ENCODE data around the gene STKLD1. TPM values are rescaled to one million over a fixed set of nuclear protein-coding genes. Genes with fewer than 3 reads are reported as not detected.
"Not testable (repeated sequence)": the region's sequence is repeated elsewhere in the genome, so short reads cannot be mapped to it uniquely, and the experiment has no call there.

STKLD1 gene
- total and polyA plus RNA-seq, 3 experiments from 2014 or later: 0.24 to 0.91 (median 0.75) TPM

DNA sequence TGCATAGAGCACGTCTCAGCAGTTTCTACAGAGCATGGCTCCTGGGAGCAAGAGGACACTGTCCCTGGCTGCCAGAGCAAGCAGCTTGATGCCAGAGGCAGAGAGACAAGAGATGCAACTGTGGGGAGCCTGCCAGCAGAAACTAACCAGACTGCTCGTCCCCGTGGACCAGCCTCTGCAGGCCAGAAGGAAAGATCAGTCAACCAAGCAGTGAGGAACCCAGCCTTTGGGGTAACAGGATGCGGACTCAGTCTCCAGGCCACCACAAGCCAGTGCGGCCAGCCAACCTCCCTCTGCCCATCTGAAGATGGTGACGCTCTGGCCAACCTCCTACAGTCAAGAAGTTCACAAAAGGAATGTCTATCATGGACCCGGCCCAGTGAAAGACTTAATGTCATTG lies 4.0 kb upstream of the STKLD1 start:
- peak overlapping the region; percentile 86 for H3K27ac ChIP-seq (ENCODE audit: low read depth, low read length)
- H3K27me3 Mint-ChIP-seq: no peaks in the 10 kb centered on the region
- POLR2A ChIA-PET: interaction anchor here (1.5 to 4.0 kb wide), 4 partner anchors 15 to 88 kb away, joined by 4 to 58 read pairs (median 16); partner anchors contain the start of genes CACFD1, MED22, REXO4 and RPL7A

DNA sequence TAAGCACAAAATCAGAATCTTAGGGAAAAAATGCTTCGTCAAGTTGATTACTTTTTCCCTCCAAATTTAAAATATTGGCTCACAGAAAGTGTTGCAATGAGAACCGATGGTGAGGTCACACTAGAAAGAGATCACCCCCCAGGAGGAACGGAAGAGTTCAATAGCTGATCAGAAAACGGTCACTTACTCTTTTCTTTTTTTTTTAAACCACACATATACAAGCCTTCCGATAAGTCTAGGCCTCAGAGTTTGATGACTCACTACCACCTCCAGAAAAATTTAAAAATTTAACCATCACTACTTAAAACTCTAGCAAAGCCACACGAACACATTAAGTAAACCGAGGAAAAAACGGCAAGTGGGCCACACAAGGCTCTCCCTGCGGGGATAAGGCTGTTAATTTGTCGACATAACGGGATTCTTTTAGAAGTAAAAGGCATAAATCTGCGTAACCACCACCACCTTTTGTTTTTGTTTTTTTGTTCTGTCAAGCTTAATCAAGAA lies 1.5 kb upstream of the STKLD1 start:
- H3K27ac Mint-ChIP-seq: peak overlapping the region; percentile 94 to 99 (median 98)

More for the DNA sequence above, 4.0 kb upstream of the STKLD1 start:
- Mint-ChIP-seq H3K4me1 (peaks cover 71 to 79% (median 71%) of the 10 kb centered on the region in 3 donors), H3K36me3 (peaks cover 0 to 56% (median 7%) of the 10 kb centered on the region in 3 donors), H3K9me3 (no peaks in the 10 kb centered on the region), H3K4me3 (peak overlapping the region; percentile 75 to 89 (median 80)), H3K27ac (peak overlapping the region; percentile 95 to 99 (median 98))
- Histone ChIP-seq H3K36me3 (ENCODE audit: insufficient read depth, low read length) (peaks cover 2% of the 10 kb centered on the region), H3K4me1 (ENCODE audit: insufficient read depth, low read length) (peaks cover 75% of the 10 kb centered on the region), H3K27me3 (ENCODE audit: insufficient read depth, low read length, poor library complexity, severe bottlenecking) (no peaks in the 10 kb centered on the region), H3K9me3 (ENCODE audit: low read length) (no peaks in the 10 kb centered on the region), H3K4me3 (ENCODE audit: low read length) (peak overlapping the region; percentile 53)
- no peak for DNase-seq
- CTCF ChIA-PET: interaction anchor here (1.1 to 6.5 kb wide), 10 partner anchors 8 to 350 kb away, joined by 3 to 84 read pairs (median 7); partner anchors contain the start of genes MED22, RPL7A, SURF1 and SURF2

DNA sequence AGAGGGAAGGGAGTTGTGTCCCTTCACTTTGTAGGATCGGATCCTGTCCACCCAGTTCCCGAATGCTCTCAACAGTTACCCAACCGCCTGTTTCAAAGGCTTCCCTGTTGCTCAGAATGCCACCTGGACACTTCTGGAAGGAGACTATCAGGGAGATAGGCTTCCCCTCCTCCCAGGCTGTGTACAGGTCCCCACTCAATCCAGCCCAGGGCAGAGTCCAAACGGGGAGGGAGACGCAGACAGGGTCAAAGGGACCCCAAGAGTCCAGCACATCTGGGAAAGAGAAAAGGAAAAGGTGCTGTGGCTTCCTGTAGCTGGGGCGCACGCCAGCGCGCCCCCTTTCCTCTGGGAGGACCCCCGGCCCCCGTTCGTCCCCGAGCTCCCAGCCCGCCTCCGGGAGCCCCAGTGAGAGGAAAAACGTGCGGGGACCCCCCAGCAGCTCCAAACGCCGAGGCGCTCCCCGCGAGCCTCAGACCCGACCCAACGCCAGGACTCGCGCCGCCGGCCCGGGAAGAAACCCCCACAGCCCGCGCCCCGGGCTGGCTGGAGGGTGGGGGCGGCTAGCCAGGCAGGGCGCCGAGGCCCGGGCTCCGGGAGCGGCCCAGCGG lies 946 bp upstream of the STKLD1 start:
- Mint-ChIP-seq H3K27ac (peak overlapping the region; percentile 94 to 99 (median 98)), H3K4me3 (peak overlapping the region; percentile 91 to 98 (median 95)), H3K9me3 (no peaks in the 10 kb centered on the region), H3K36me3 (peaks cover 0 to 32% (median 2%) of the 10 kb centered on the region in 3 donors), H3K27me3 (no peaks in the 10 kb centered on the region), H3K4me1 (peaks cover 45 to 50% (median 49%) of the 10 kb centered on the region in 3 donors)
- no peak for DNase-seq
- Histone ChIP-seq H3K4me1 (ENCODE audit: insufficient read depth, low read length) (peaks cover 44% of the 10 kb centered on the region), H3K36me3 (ENCODE audit: insufficient read depth, low read length) (no peaks in the 10 kb centered on the region), H3K27ac (ENCODE audit: low read depth, low read length) (peak overlapping the region; percentile 87), H3K27me3 (ENCODE audit: insufficient read depth, low read length, poor library complexity, severe bottlenecking) (no peaks in the 10 kb centered on the region), H3K9me3 (ENCODE audit: low read length) (no peaks in the 10 kb centered on the region), H3K4me3 (ENCODE audit: low read length) (peak overlapping the region; percentile 84)
- ChIA-PET CTCF (interaction anchor here (1.3 to 6.5 kb wide), 6 partner anchors 11 to 111 kb away, joined by 3 to 84 read pairs (median 8); partner anchors contain the start of genes MED22, RPL7A, SURF1 and SURF2), POLR2A (interaction anchor here (1.7 to 2.5 kb wide), 3 partner anchors 12 to 27 kb away, joined by 4 to 25 read pairs (median 16); partner anchors contain the start of genes MED22, RPL7A, SURF1 and SURF2)

More for the DNA sequence above, 1.5 kb upstream of the STKLD1 start:
- H3K27ac ChIP-seq (ENCODE audit: low read depth, low read length): peak overlapping the region; percentile 87
- peak in 1 of 5 donors; percentile 51 for DNase-seq
- H3K4me1 ChIP-seq (ENCODE audit: insufficient read depth, low read length): peaks cover 50% of the 10 kb centered on the region
- Mint-ChIP-seq H3K4me1 (peaks cover 50 to 55% (median 55%) of the 10 kb centered on the region in 3 donors), H3K4me3 (peak overlapping the region; percentile 91 to 98 (median 95)), H3K36me3 (peaks cover 0 to 37% (median 2%) of the 10 kb centered on the region in 3 donors), H3K9me3 (no peaks in the 10 kb centered on the region), H3K27me3 (no peaks in the 10 kb centered on the region)
- H3K27me3 ChIP-seq (ENCODE audit: insufficient read depth, low read length, poor library complexity, severe bottlenecking): no peaks in the 10 kb centered on the region
- peak overlapping the region; percentile 84 for H3K4me3 ChIP-seq (ENCODE audit: low read length)
- CTCF ChIA-PET: interaction anchor here (1.3 to 6.5 kb wide), 6 partner anchors 11 to 112 kb away, joined by 3 to 84 read pairs (median 8); partner anchors contain the start of genes MED22, RPL7A, SURF1 and SURF2
- POLR2A ChIA-PET: interaction anchor here (1.0 to 2.5 kb wide), 4 partner anchors 12 to 39 kb away, joined by 4 to 25 read pairs (median 12); partner anchors contain the start of genes MED22, RPL7A, SURF1 and SURF2
- no peaks in the 10 kb centered on the region for H3K36me3 ChIP-seq (ENCODE audit: insufficient read depth, low read length)
- H3K9me3 ChIP-seq (ENCODE audit: low read length): no peaks in the 10 kb centered on the region

DNA sequence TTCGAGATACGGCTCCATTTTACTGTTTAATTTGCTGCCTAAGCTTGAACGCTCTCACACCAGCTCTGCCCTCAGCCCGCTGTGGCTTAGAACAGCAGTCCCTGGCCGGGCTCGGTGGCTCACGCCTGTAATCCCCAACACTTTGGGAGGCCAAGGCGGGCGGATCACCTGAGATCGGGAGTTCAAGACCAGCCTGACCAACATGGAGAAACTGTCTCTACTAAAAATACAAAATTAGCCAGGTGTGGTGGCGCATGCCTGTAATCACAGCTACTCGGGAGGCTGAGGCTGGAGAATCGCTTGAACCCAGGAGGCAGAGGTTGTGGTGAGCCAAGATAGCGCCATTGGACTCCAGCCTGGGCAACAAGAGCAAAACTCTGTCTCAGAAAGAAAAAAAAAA lies 1.1 kb downstream of the STKLD1 start:
- H3K36me3 Mint-ChIP-seq: peaks cover 0 to 22% (median 2%) of the 10 kb centered on the region in 3 donors

DNA sequence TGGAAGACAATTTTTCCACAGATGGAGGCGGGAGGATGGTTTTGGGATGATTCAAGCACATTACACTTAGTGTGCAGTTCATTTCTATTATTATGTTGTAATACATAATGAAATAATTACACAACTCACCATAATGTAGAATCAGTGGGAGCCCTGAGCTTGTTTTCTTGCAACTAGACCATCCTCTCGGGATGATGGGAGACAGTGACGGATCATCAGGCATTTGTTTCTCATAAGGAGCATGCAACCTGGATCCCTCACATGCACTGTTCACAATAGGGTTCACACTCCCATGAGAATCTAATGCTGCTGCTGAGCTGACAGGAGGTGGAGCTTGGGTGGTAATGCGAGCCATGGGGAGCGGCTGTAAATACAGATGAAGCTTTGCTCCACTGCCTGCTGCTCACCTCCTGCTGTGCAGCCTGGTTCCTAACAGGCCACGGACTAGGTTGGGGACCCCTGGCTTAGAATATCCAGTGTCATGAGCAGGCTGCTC lies 1.6 kb downstream of the STKLD1 start:
- Mint-ChIP-seq H3K36me3 (peaks cover 0 to 17% (median 2%) of the 10 kb centered on the region in 3 donors), H3K27me3 (no peaks in the 10 kb centered on the region), H3K27ac (peak overlapping the region in 2 of 8 donors; percentile 31 to 83), H3K4me3 (peak overlapping the region in 1 of 7 donors; percentile 82), H3K4me1 (peaks cover 19 to 24% (median 24%) of the 10 kb centered on the region in 3 donors), H3K9me3 (no peaks in the 10 kb centered on the region)
- peaks cover 19% of the 10 kb centered on the region for H3K4me1 ChIP-seq (ENCODE audit: insufficient read depth, low read length)
- H3K36me3 ChIP-seq (ENCODE audit: insufficient read depth, low read length): no peaks in the 10 kb centered on the region
- H3K27ac ChIP-seq (ENCODE audit: low read depth, low read length): no peak overlapping the region
- DNase-seq: no peak
- H3K27me3 ChIP-seq (ENCODE audit: insufficient read depth, low read length, poor library complexity, severe bottlenecking): no peaks in the 10 kb centered on the region
- POLR2A ChIA-PET: interaction anchor here (1.8 kb wide), 1 partner anchor 30 kb away, joined by 7 read pairs; the partner anchor contains the start of genes MED22 and RPL7A
- no peaks in the 10 kb centered on the region for H3K9me3 ChIP-seq (ENCODE audit: low read length)
- CTCF ChIA-PET: interaction anchor here (1.1 kb wide), 1 partner anchor 43 kb away, joined by 3 read pairs; no protein-coding TSS in a partner anchor
- H3K4me3 ChIP-seq (ENCODE audit: low read length): no peak overlapping the region

More for the DNA sequence above, 1.1 kb downstream of the STKLD1 start:
- not testable (repeated sequence) for H3K27me3 ChIP-seq (ENCODE audit: insufficient read depth, low read length, poor library complexity, severe bottlenecking); H3K9me3 Mint-ChIP-seq; H3K4me3 ChIP-seq (ENCODE audit: low read length); H3K9me3 ChIP-seq (ENCODE audit: low read length); H3K36me3 ChIP-seq (ENCODE audit: insufficient read depth, low read length); H3K27ac ChIP-seq (ENCODE audit: low read depth, low read length); H3K27me3 Mint-ChIP-seq; DNase-seq
- H3K27ac Mint-ChIP-seq: peak overlapping the region in 5 of 8 donors; percentile 46 to 83 (median 75)
- ChIA-PET POLR2A (interaction anchor here (1.0 to 1.8 kb wide), 2 partner anchors 29 to 45 kb away, joined by 3 to 7 read pairs; partner anchors contain the start of genes MED22 and RPL7A), CTCF (interaction anchor here (0.8 kb wide), 2 partner anchors 27 to 29 kb away, joined by 3 read pairs; partner anchors contain the start of genes MED22 and RPL7A)
- H3K4me3 Mint-ChIP-seq: peak overlapping the region; percentile 64 to 84 (median 75)
- H3K4me1 ChIP-seq (ENCODE audit: insufficient read depth, low read length): peaks cover 24% of the 10 kb centered on the region
- H3K4me1 Mint-ChIP-seq: peaks cover 24 to 29% (median 29%) of the 10 kb centered on the region in 3 donors

DNA sequence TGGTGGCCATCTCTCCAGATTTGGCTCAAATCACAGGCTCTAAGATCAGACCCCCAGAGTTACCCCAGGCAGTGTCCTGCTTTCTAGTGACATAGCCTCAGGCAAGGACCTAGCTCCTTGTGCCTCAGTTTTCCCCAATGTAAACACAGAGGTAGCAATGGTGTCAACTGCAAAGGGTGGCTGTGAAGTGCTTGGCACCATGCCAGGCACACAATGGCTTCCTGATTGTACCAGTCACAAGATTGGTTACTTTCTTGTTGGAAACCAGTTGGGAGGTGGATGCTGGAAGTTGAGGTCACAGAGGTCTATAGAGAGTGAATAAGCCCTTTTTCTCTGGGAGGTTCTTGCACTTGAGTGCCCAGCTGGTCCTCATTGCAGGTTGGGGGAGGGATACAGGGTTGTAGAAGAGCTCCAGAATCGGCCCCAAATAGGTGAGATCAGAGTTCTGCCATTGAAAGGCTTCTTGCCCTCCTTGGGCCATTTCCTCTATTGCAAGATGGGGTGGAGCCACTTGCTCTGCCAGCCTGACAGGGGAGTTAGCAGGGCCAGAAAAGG lies 2.3 kb downstream of the STKLD1 start:
- Histone ChIP-seq H3K27ac (ENCODE audit: low read depth, low read length) (no peak overlapping the region), H3K27me3 (ENCODE audit: insufficient read depth, low read length, poor library complexity, severe bottlenecking) (no peaks in the 10 kb centered on the region), H3K4me1 (ENCODE audit: insufficient read depth, low read length) (peaks cover 12% of the 10 kb centered on the region), H3K9me3 (ENCODE audit: low read length) (no peaks in the 10 kb centered on the region), H3K36me3 (ENCODE audit: insufficient read depth, low read length) (no peaks in the 10 kb centered on the region), H3K4me3 (ENCODE audit: low read length) (no peak overlapping the region)
- Mint-ChIP-seq H3K9me3 (no peaks in the 10 kb centered on the region), H3K36me3 (peaks cover 0 to 11% (median 2%) of the 10 kb centered on the region in 3 donors), H3K27ac (peak overlapping the region in 1 of 8 donors; percentile 31), H3K4me1 (peaks cover 13 to 17% (median 17%) of the 10 kb centered on the region in 3 donors), H3K27me3 (no peaks in the 10 kb centered on the region), H3K4me3 (peak overlapping the region in 2 of 7 donors; percentile 20 to 82)
- POLR2A ChIA-PET: no interaction called here
- no peak for DNase-seq
- CTCF ChIA-PET: interaction anchor here (1.1 kb wide), 1 partner anchor 43 kb away, joined by 3 read pairs; no protein-coding TSS in a partner anchor

All from CD8-positive, alpha-beta memory T cell (primary cell).